ENCODE data around the gene OPA1.

Gene OPA1

GRCh38 chr3:193728429-193729087 lies 135.6 kb downstream of the OPA1 start:
- no peak for TF ChIP-seq CTCF (IDR thresholded peaks at IDR 0.05; ENCODE audit: low read depth, low read length)
- Histone ChIP-seq H3K27me3 (no peaks in the 10 kb centered on the region), H3K4me1 (no peaks in the 10 kb centered on the region)

GRCh38 chr3:193729088-193729465 lies 136.1 kb downstream of the OPA1 start:
- H3K4me1 ChIP-seq: no peaks in the 10 kb centered on the region
- H3K27me3 ChIP-seq: no peaks in the 10 kb centered on the region
- no peak overlapping the region for H3K4me3 ChIP-seq (ENCODE audit: low read depth, low read length)
- H3K9me3 ChIP-seq: no peaks in the 10 kb centered on the region
- no peak for DNase-seq
- no peak for TF ChIP-seq CTCF (IDR thresholded peaks at IDR 0.05; ENCODE audit: low read depth, low read length)
- no peaks in the 10 kb centered on the region for H3K36me3 ChIP-seq

More at GRCh38 chr3:193728429-193729087, 135.6 kb downstream of the OPA1 start:
- Histone ChIP-seq H3K36me3 (no peaks in the 10 kb centered on the region), H3K4me3 (ENCODE audit: low read depth, low read length) (no peak overlapping the region), H3K9me3 (no peaks in the 10 kb centered on the region)
- DNase-seq: no peak

GRCh38 chr3:193729601-193730000 lies 136.6 kb downstream of the OPA1 start:
- Histone ChIP-seq H3K4me3 (ENCODE audit: low read depth, low read length) (no peak overlapping the region), H3K27me3 (no peaks in the 10 kb centered on the region), H3K4me1 (no peaks in the 10 kb centered on the region), H3K36me3 (no peaks in the 10 kb centered on the region), H3K9me3 (no peaks in the 10 kb centered on the region)
- TF ChIP-seq CTCF (IDR thresholded peaks at IDR 0.05; ENCODE audit: low read depth, low read length): no peak
- no peak for DNase-seq

- Histone ChIP-seq H3K4me3 (ENCODE audit: low read depth, low read length) (no peak overlapping the region), H3K36me3 (no peaks in the 10 kb centered on the region), H3K27me3 (no peaks in the 10 kb centered on the region), H3K4me1 (no peaks in the 10 kb centered on the region), H3K9me3 (no peaks in the 10 kb centered on the region)
- no peak for TF ChIP-seq CTCF (IDR thresholded peaks at IDR 0.05; ENCODE audit: low read depth, low read length)
- no peak for DNase-seq
These were observed 137.5 kb downstream of the OPA1 start for GRCh38 chr3:193730511-193730910.

- H3K27me3 ChIP-seq: no peaks in the 10 kb centered on the region
- no peaks in the 10 kb centered on the region for H3K36me3 ChIP-seq
- H3K4me3 ChIP-seq (ENCODE audit: low read depth, low read length): no peak overlapping the region
- no peaks in the 10 kb centered on the region for H3K9me3 ChIP-seq
- TF ChIP-seq CTCF (IDR thresholded peaks at IDR 0.05; ENCODE audit: low read depth, low read length): no peak
- DNase-seq: no peak
- H3K4me1 ChIP-seq: no peaks in the 10 kb centered on the region
These were observed 138.0 kb downstream of the OPA1 start for GRCh38 chr3:193730976-193731375.

- H3K27me3 ChIP-seq: no peaks in the 10 kb centered on the region
- no peak for DNase-seq
- H3K36me3 ChIP-seq: no peaks in the 10 kb centered on the region
- no peak for TF ChIP-seq CTCF (IDR thresholded peaks at IDR 0.05; ENCODE audit: low read depth, low read length)
- H3K4me3 ChIP-seq (ENCODE audit: low read depth, low read length): no peak overlapping the region
- H3K4me1 ChIP-seq: no peaks in the 10 kb centered on the region
- no peaks in the 10 kb centered on the region for H3K9me3 ChIP-seq
These were observed 138.6 kb downstream of the OPA1 start for GRCh38 chr3:193731656-193732055.

All from BE2C (cell line).